Heart right ventricle (tissue), 16 donors: ENCODE data around the gene FAM216B. TPM values are rescaled to one million over a fixed set of nuclear protein-coding genes. Genes with fewer than 3 reads are reported as not detected.

Experiments
- ATAC-seq, 8 donors: fragments of 200-7000 bp; cut with Tn5 transposase; one replicate each; pipeline ENCODE4 v1.9.1; 2020; ENCODE audit warnings: mild to moderate bottlenecking in 8 of 8, moderate library complexity in 8 of 8, moderate number of reproducible peaks in 1 of 8
- DNase-seq, 2 donors: peaks; one replicate each; pipeline ENCODE4 v3.0.0-alpha.2; 2020
- H3K27ac ChIP-seq, 10 donors: fragments of 200-600 bp; sonication (generic) in 2 of 10; one replicate each; pipeline versions ENCODE4 v1.5.0 to v1.8.0; 2020 to 2022; ENCODE audit warnings: mild to moderate bottlenecking in 3 of 10
- H3K27me3 ChIP-seq, 7 donors: fragments of 200-600 bp; one replicate each; pipeline ENCODE4 v1.8.0; 2021 to 2022; ENCODE audit warnings: mild to moderate bottlenecking in 2 of 7
- H3K36me3 ChIP-seq, 9 donors: fragments of 200-600 bp; sonication (generic) in 1 of 9; one replicate each; pipeline versions ENCODE4 v1.5.0 to v1.8.0; 2020 to 2022; ENCODE audit warnings: mild to moderate bottlenecking in 2 of 9
- H3K4me1 ChIP-seq, 9 donors: fragments of 200-600 bp; sonication (generic) in 1 of 9; one replicate each; pipeline versions ENCODE4 v1.5.0 to v1.8.0; 2020 to 2022; ENCODE audit warnings: mild to moderate bottlenecking in 4 of 9
- H3K4me3 ChIP-seq, 10 donors: fragments of 200-600 bp; sonication (generic) in 2 of 10; one replicate each; pipeline versions ENCODE4 v1.5.0 to v1.8.0; 2020 to 2022; ENCODE audit warnings: mild to moderate bottlenecking in 7 of 10, moderate library complexity in 2 of 10
- H3K9me3 ChIP-seq, 11 donors: fragments of 200-600 bp in 10 of 11; sonication (generic) in 2 of 11; one replicate each; pipeline versions ENCODE4 v1.5.0 to v1.8.0; 2013 to 2022; ENCODE audit warnings: mild to moderate bottlenecking in 2 of 11, control low read depth in 1 of 11, moderate library complexity in 1 of 11
- WGBS, 2 donors: extraction: QIAGEN DNeasy Blood & Tissue Kit; methylation state at CpG; one replicate each; pipeline ENCODE4 v1.1.7; 2013; ENCODE audit warnings: inconsistent platforms in 1 of 2; 5-methylcytosine and 5-hydroxymethylcytosine counted together
- intact Hi-C, 10 donors: fragments of 100-400 bp; cut with DNase I; formaldehyde crosslinking; loops; one replicate each; pipeline versions ENCODE4 v1.11.1 to v1.14.2; 2022
- polyA plus RNA-seq, 2 donors: library from polyadenylated mRNA; stranded (reverse); fragments of 200-250 nt; gene quantifications; one replicate each; pipeline ENCODE4 v1.2.3, GENCODE V29; 2013
- total RNA-seq, 10 donors: library from RNA; stranded (reverse); fragmentation: NEBNext Ultra II Directional in 3 of 10; extraction: Animal tissue kit (Norgen Biotek cat#: 25700) in 3 of 10; gene quantifications; one replicate each; pipeline versions ENCODE4 v1.2.1 to v1.2.4, GENCODE V29; 2021 to 2023
- TF ChIP-seq, protein P1 (sequence below), 9 donors: fragments of 200-600 bp; sonication (generic) in 2 of 9; IDR thresholded peaks; one replicate each; pipeline versions ENCODE4 v1.5.0 to v1.8.0; 2021 to 2022; ENCODE audit warnings: antibody characterized with exemption in 9 of 9, mild to moderate bottlenecking in 5 of 9, moderate library complexity in 1 of 9
- donor health status: Arrhythmogenic right ventricular cardiomyopathy.
- donor health status: ischemic (EF 13 %, LVEDD 7.1; RV severe dilation, severe dysfunction).
- donor health status: healthy with polysubstance abuse.
- donor health status: DM: no; HTN: yes; CAD: no.
- donor health status: DM: no; HTN: no; CAD: no.
- donor health status: ischemic (EF 25% LVEDD 6.9; RV normal size, moderate dysfunction).
- donor health status: ischemic (EF 25% LVEDD 5.7; RV mildly dilated, moderate dysfunction).
- donor health status: healthy.
- donor health status: DM: yes; HTN: yes; CAD: no.
- donor health status: Ischemic cardiomyopathy.
- donor health status: ischemic (EF 35%, LVEDD 5.7; RV mildly dilated, moderate dysfunction).
- donor health status: nonischemic (EF 11% LVEDD 7.7; RV severe dilation, severe dysfunction).
- donor health status: DM: yes; HTN: yes; CAD: no.
- donor health status: PGD.
- donor health status: ischemic (EF 29% LVEDD 5.4; RV normal size, mild dysfunction).
- donor health status: nonischemic (EF 23%, LVEDD 6.1; RV moderate dilation, normal function).

The FAM216B gene
- total and polyA plus RNA-seq, 12 donors: 0.12 to 4.0 (median 0.57) TPM

DNA sequence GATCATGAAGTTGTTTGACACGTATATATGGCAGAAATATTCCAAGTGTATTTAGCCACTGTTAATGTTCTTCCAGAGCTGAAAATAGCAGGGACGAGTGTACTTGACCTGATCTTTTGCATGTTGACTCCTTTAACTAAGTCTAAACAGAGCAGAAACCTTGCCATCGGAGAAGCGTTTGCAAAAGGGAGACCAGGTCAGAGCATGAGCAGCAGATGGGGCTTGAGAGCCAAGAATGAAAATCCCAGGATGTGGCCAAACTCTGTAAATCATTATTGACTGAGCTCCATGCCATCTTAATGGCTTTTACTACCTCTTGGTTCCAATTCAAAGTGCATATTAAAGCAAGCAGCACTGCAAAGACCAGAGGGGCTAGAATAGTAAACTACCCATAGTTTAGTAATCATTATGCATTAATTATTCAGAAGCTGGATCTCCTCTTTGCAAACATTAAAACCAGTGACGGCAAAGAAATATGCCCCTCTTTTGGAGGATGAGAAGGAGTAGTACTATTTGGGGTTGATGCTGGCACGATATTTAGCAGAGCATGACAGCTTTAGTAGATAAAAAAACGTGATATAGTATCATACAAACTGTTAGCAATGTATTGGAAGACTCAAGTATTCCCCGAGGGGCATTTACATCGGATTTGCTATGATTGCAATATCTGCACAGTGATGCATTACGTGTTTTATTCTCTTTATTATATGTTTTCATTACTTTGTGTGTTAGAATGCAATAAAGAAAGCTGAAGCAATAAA, 55.7 kb downstream of the FAM216B start:
- 45 to 47% methylated on average over 10 of the region's 10 CpGs for WGBS, 2 donors
- DNase-seq (peak in 1 of 2 donors; percentile 9), ATAC-seq (no peak)
- H3K27ac ChIP-seq: peak overlapping the region in 1 of 10 donors; percentile 39
- no peak overlapping the region for H3K4me3 ChIP-seq
- TF ChIP-seq, protein P1, sequence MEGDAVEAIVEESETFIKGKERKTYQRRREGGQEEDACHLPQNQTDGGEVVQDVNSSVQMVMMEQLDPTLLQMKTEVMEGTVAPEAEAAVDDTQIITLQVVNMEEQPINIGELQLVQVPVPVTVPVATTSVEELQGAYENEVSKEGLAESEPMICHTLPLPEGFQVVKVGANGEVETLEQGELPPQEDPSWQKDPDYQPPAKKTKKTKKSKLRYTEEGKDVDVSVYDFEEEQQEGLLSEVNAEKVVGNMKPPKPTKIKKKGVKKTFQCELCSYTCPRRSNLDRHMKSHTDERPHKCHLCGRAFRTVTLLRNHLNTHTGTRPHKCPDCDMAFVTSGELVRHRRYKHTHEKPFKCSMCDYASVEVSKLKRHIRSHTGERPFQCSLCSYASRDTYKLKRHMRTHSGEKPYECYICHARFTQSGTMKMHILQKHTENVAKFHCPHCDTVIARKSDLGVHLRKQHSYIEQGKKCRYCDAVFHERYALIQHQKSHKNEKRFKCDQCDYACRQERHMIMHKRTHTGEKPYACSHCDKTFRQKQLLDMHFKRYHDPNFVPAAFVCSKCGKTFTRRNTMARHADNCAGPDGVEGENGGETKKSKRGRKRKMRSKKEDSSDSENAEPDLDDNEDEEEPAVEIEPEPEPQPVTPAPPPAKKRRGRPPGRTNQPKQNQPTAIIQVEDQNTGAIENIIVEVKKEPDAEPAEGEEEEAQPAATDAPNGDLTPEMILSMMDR (IDR thresholded peaks at IDR 0.05): peak in 8 of 9 donors; percentile 8 to 61 (median 36)
- intact Hi-C loops: loop anchor here in 2 of 10 donors (5.0 to 10.0 kb wide), 3 partner anchors 295 to 968 kb away; no protein-coding TSS in a partner anchor
- H3K4me1 ChIP-seq: peaks cover 0 to 10% (median 0%) of the 10 kb centered on the region in 9 donors
- H3K9me3 ChIP-seq: no peaks in the 10 kb centered on the region
- H3K27me3 ChIP-seq: no peaks in the 10 kb centered on the region
- H3K36me3 ChIP-seq: no peaks in the 10 kb centered on the region

Other genes starting within 250 kb of the FAM216B start
- gene TNFSF11, start 207.4 kb upstream of the FAM216B start, total RNA-seq: not detected
- gene TNFSF11, start 207.4 kb upstream of the FAM216B start, polyA plus RNA-seq: not detected
- 10 to 100 TPM in 1 of 10 donors, 1 to 10 TPM in 9; 2.4 to 31.3 (median 4.7) TPM for gene EPSTI1, start 210.7 kb downstream of the FAM216B start, total RNA-seq
- 1 to 10 TPM; 1.8 to 2.0 TPM for gene EPSTI1, start 210.7 kb downstream of the FAM216B start, polyA plus RNA-seq
- gene DNAJC15, start 242.0 kb downstream of the FAM216B start, total RNA-seq: 10 to 100 TPM; 16.7 to 32.1 (median 28.1) TPM
- 10 to 100 TPM; 14.4 to 36.7 TPM for gene DNAJC15, start 242.0 kb downstream of the FAM216B start, polyA plus RNA-seq